LHCN-M2 (cell line): ENCODE measurements around the gene LDB2. TPM values are rescaled to one million over a fixed set of nuclear protein-coding genes. Genes with fewer than 3 reads are reported as not detected.

Experiments used
- DNase-seq: peaks from one replicate; pipeline ENCODE4 v3.0.0-alpha.2; 2012; ENCODE audit warnings: low read depth
- total RNA-seq: library from RNA; depleted of rRNA; stranded (reverse); fragments of >200 nt; gene quantifications from 2 replicates; pipeline ENCODE4 v1.2.3, GENCODE V29; 2014

The LDB2 gene
- total RNA-seq, 1 experiment from 2014 or later, result not detected

DNA sequence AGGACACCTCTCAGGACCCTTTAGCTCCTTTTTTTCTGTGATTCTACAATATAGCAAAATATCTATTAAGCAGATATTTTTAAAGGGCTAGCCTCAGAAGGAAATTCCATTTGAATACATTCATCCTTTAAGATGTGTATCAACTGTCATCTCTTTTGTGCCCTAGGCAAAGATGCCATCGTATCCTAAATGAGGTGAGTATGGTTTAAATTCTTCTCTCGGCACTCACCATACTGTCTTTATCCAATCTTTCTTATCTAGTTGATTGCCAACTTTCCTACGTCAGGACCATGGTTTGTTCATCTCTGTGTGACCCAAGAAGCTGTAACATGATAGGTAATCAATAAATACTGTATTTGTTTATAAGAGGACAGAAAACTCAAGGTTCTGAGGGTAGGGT lies 176.0 kb downstream of the LDB2 start:
- no peak for DNase-seq

DNA sequence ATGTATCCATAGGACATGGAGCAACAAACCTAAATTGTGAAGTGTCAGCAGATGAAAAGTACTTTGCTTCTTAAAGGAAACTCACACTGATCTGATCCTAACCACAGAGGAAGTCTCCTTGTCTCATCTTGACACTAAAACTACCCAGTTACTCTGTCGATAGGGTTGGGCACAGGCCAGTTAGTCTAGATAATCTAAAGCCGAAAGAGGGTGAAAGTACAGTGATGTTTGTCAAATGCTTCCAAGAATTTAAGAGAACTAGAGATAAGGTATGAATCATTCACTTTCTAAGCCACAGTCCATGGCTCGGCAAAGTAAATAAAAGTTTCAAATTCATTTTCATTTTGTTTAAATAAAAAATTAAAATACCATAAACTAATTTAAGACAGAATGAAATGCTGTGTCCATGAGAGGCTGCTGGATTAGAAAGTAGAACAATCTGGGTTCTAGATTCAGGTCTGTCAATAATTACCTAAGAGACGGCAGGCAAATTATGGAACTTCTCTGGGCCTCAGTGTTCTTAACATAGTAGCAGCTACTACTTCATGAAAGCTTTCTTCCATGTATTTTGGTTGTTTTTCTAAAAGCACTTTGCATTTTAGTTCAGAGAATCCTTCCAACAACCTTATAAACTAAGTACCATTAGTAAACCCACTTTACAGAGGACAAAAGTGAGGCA lies 176.7 kb downstream of the LDB2 start:
- no peak for DNase-seq

DNA sequence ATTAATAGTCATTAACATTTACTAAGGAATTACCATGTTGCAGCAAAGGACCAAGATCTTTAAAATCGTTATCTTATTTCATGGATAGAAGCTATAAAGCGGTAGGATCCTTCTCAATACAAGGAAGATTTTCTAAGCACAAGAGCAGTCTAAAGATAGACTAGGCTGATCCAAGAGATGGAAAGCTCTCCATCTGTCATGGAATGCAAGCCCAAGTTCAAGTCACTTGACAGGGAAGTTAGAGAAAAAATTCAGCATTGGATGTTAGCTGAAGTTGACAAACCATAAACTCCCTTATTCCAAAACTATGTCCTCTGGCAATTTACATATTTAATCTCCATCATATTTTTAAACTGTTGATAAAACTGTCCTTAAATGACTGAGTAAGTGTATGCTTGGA lies 177.7 kb downstream of the LDB2 start:
- DNase-seq, result no peak

- DNase-seq, result no peak
Measured at GRCh38 chr4:16717266-16717970, 181.0 kb downstream of the LDB2 start.

GRCh38 chr4:16715482-16715881 lies 183.0 kb downstream of the LDB2 start:
- DNase-seq, result no peak

- DNase-seq, result no peak
Measured at GRCh38 chr4:16714191-16714590, 184.3 kb downstream of the LDB2 start.

GRCh38 chr4:16713696-16714095 lies 184.7 kb downstream of the LDB2 start:
- DNase-seq, result no peak

DNA sequence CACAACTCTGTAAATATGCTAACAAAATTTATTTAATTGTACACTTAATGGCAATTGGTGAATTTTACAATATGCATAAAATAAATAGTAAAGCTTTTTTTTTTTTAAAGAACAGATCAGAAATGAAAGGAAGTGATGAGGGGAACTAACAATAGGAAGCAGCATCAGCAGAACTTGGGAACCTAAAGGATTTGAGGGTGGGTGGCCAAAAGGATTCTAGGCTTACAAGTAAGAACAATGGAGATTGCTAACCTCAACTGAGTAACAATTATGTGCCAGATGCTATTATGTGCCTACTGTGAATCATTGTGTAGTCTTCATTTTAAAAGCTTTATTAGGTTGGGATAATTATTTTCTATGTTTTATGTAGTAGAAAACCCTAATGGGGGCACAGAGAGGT lies 185.2 kb downstream of the LDB2 start:
- no peak for DNase-seq

DNA sequence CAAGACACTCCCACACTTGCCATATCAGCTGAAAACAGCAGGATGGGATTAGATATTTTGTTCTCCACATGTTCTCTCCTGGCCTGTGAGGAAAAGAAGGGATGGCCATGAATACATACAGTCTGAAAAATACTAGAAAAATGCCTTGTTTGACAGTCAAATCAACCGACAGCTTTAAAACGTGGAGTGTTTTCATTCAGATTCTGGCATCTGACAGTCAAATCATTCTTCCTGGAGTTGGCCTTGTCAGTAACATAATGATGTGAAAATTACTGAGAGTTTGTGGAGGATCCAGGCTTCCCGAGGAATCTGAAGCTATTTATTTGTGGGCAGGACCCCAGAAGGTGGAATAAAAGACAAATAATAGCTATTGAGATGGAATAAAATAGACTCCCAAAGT lies 188.2 kb downstream of the LDB2 start:
- DNase-seq, result no peak

DNA sequence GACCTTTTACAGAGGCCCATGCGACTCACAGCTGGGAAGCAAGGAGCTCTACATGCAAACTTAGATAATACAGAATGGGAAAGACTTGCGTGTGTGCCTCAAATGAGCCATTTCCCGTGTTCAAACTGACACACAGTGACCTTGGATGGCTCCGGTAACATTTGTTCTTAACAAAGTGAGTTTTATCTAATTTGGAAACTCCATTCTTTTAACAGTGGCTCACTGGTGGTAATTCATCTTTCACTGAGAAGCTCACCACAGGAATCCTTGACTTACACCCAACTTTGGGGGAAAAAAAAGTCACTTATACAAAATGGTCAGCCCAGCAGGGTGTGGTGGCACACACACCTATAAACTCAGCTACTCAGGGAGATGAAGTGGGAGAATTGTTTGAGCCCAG lies 190.6 kb downstream of the LDB2 start:
- no peak for DNase-seq

DNA sequence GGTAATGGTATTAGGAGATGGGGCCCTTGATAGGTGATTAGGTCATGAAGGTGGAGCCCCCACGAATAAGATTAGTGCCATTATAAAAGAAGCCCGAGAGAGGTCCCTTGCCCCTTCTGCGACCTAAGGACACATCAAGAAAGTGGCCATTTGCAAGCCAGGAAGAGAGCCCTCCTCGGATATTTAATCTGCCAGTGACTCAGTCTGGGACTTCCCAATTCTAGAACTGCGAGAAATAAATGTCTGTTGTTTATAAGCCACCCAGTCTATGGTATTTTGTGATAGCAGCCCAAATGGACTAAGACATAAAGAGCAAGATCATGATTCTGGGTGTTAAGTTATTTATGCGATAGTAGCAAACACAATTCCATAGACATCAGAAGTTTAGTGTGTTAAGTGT lies 192.2 kb downstream of the LDB2 start:
- no peak for DNase-seq

GRCh38 chr4:16705341-16705740 lies 193.1 kb downstream of the LDB2 start:
- no peak for DNase-seq

DNA sequence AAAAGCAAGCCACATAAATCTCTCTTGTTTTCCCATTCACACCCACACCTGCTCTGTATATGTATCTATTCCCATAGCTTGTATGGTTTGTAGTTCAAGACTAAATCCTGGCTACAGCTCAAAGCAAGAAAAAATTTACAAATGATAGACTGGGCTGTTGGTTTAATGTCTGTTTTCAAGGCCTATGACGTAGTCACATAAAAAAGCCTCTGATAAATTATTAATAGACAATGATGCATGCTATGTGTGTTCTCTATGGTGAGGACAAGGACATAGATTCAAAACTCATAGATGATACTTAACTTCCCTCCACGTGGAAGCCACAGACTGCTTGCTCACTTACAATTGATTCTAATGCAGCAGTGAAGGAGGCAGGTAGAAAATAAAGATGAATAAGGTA lies 194.0 kb downstream of the LDB2 start:
- DNase-seq, result no peak

GRCh38 chr4:16695896-16696295 lies 202.5 kb downstream of the LDB2 start:
- DNase-seq, result no peak

DNA sequence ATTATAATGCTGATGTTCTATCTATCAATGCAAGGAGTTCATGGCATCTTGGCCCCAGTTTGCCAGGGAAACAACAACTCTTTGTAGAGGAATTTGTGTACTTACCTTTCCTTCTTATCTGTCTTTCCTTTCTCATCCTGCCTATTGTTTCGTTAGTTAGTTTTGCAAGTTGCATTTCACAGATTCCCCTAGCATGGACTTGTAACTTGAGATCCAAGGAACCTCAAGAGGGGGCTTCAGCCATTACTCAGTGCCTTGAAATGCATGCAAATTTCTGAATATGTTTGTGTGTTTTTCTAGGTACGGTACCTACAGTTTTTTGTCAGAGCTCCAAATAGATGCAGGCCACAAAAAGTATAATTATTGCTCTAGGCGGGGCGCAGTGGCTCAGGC lies 203.6 kb downstream of the LDB2 start:
- no peak for DNase-seq

DNA sequence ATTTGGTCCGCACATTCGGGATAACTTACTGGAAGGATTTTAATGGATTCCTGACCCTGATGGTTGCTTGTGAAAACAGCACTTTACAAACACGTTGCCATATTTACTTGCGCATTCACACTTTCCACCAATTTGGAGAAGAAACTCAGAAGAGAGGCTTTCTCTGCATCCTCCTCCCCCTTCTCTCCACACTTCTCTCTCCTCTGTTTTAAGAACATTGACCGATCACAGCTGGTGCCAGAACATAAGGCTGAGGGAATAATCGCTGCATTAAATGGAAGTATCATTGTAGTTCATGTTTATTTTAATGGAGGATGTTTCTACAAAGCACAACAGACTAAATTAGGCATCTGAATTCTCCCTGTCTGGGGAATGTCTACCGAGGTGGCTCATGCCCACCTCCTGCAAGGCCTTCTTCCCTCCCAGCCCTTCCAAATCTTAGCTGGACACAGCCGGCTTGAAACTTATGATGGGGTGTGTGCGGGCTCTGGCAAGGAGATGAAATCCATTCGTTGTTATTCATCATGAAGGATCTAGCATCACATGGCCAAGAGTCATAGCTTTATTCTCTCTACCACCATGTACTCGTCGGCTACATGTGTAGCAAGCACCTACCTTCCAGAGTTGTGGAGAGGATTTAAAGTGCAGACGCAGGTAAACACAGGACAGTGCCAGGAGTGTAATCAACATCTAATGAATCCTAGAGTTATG lies 204.1 kb downstream of the LDB2 start:
- no peak for DNase-seq

DNA sequence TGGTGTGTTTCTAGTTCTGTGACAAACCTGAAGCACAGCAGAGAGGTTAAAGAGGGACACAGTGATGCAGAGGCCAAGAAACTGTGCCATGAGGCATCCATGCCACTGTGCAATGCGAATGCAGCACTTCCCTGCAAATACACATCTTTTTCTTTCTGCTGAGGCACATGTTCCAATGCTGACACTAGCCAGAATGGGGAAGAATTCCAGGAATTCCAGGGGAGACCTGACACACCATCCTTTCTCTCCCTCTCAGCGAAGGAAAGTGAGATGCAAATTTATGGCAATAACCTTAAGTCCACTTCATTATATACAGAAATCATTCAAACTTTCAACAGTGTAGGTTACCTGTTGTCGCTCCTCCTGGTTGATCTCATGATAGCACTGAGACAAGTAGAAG lies 204.8 kb downstream of the LDB2 start:
- no peak for DNase-seq

- no peak for DNase-seq
Measured at GRCh38 chr4:16692961-16693506, 205.4 kb downstream of the LDB2 start.

GRCh38 chr4:16692524-16692923 lies 205.9 kb downstream of the LDB2 start:
- DNase-seq, result no peak

- DNase-seq, result no peak
Measured at GRCh38 chr4:16692046-16692445, 206.4 kb downstream of the LDB2 start.

GRCh38 chr4:16691450-16691849 lies 207.0 kb downstream of the LDB2 start:
- DNase-seq, result no peak

GRCh38 chr4:16687845-16688244 lies 210.6 kb downstream of the LDB2 start:
- no peak for DNase-seq

DNA sequence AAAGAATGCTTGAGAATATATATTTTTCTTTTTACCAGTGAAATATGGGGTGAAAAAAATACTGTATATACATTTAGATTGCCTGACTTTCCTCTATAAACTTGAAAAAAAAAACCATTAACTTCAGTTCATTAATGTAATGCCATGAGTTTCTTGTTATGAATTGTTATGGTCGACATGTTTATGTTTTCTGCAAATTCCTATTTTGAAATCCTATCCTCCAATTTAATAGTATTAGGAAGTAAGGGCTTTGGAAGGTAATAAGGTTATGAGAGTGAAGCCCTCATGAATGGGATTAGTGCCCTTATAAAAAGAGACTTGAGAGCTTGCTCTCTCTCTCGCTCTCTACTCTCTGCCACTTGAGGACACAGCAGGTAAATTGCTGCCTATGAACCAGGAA lies 211.4 kb downstream of the LDB2 start:
- DNase-seq, result no peak
